OCI-LY7 (cell line): Measurements from ENCODE around the gene ITGB7. TPM values are rescaled to one million over a fixed set of nuclear protein-coding genes. Genes with fewer than 3 reads are reported as not detected.

Source experiments
- BruUV-seq: library from RNA; stranded (reverse); fragments of 400-500 nt; replicated peaks from 2 replicates; lab custom pipeline; 2021; lab: Mats Ljungman, UMichigan
- CTCF ChIA-PET: fragments of 300-600 bp; sonication (Branson Sonifier 250); formaldehyde crosslinking; loops from one replicate; lab custom pipeline; 2022; ENCODE audit warnings: antibody characterized with exemption; ENCODE audit not compliant: unreplicated experiment; lab: Charles Lee
- POLR2A ChIA-PET: fragments of 300-600 bp; sonication (Branson Sonifier 250); formaldehyde crosslinking; loops from one replicate; lab custom pipeline; 2022; ENCODE audit warnings: antibody characterized with exemption; lab: Charles Lee
- DNase-seq: peaks from one replicate; pipeline ENCODE4 v3.0.0-alpha.2; 2015; ENCODE audit warnings: low spot score
- H2AFZ ChIP-seq: fragments of 200-600 bp; sonication (generic), shearing (Covaris generic); 2 replicates; pipeline ENCODE4 v1.6.1; 2014; ENCODE audit warnings: mild to moderate bottlenecking, antibody characterized with exemption, low read length, moderate library complexity
- H3K27ac ChIP-seq: fragments of 200-600 bp; sonication (generic); 2 replicates; pipeline ENCODE4 v1.5.1; 2014; ENCODE audit warnings: mixed run types, low read depth, mild to moderate bottlenecking, moderate library complexity, low read length, inconsistent platforms; ENCODE audit not compliant: poor library complexity, severe bottlenecking
- H3K36me3 ChIP-seq: fragments of 200-600 bp; sonication (generic); 2 replicates; pipeline ENCODE4 v1.6.1; 2014; ENCODE audit warnings: mild to moderate bottlenecking, antibody characterized with exemption, low read length, moderate library complexity, mixed read lengths; ENCODE audit not compliant: insufficient read depth
- H3K4me1 ChIP-seq: fragments of 200-600 bp; sonication (generic); 2 replicates; pipeline ENCODE4 v1.5.1; 2014; ENCODE audit warnings: mild to moderate bottlenecking, low read length; ENCODE audit not compliant: insufficient read depth, poor library complexity, severe bottlenecking
- H3K4me2 ChIP-seq: fragments of 200-600 bp; sonication (generic); 2 replicates; pipeline ENCODE4 v1.6.1; 2014; ENCODE audit warnings: mild to moderate bottlenecking, low read length
- H3K4me3 ChIP-seq: fragments of 200-600 bp; sonication (generic); 2 replicates; pipeline ENCODE4 v1.5.1; 2014; ENCODE audit warnings: mild to moderate bottlenecking, low read depth, low read length; ENCODE audit not compliant: poor library complexity, severe bottlenecking
- H3K79me2 ChIP-seq: fragments of 200-600 bp; sonication (generic); 2 replicates; pipeline ENCODE4 v1.6.1; 2016; ENCODE audit warnings: low read depth, mild to moderate bottlenecking, low read length, moderate library complexity, mixed read lengths; ENCODE audit not compliant: insufficient read depth
- H3K9me2 ChIP-seq: fragments of 200-600 bp; sonication (generic); 2 replicates; pipeline ENCODE4 v1.6.1; 2016; ENCODE audit warnings: mild to moderate bottlenecking, low read length, mixed read lengths; ENCODE audit not compliant: insufficient read depth
- H3K9me3 ChIP-seq: fragments of 200-600 bp; sonication (generic); 2 replicates; pipeline ENCODE4 v1.6.1; 2014; ENCODE audit warnings: mild to moderate bottlenecking, mixed run types, low read length, mixed read lengths
- H4K20me1 ChIP-seq: fragments of 200-600 bp; sonication (generic); 2 replicates; pipeline ENCODE4 v1.6.1; 2014; ENCODE audit warnings: mild to moderate bottlenecking, antibody characterized with exemption, low read length, moderate library complexity, mixed read lengths; ENCODE audit not compliant: insufficient read depth
- CTCF ChIP-seq: fragments of 200-600 bp; sonication (generic); conservative IDR thresholded peaks from 2 replicates; pipeline ENCODE4 v1.5.1; 2014; ENCODE audit warnings: mild to moderate bottlenecking, antibody characterized with exemption, low read length, moderate library complexity, mixed read lengths
- EZH2phosphoT487 ChIP-seq: fragments of 200-600 bp; sonication (generic); IDR thresholded peaks from 2 replicates; pipeline ENCODE4 v1.6.1; 2018; ENCODE audit warnings: low read depth, borderline replicate concordance, mild to moderate bottlenecking, mixed run types, antibody characterized with exemption, low read length, moderate library complexity, mixed read lengths
- intact Hi-C: fragments of 100-400 bp; cut with micrococcal nuclease; formaldehyde crosslinking; loops from one replicate; pipeline ENCODE4 v1.10.0; 2022; ENCODE audit not compliant: unreplicated experiment
- total RNA-seq, 2 experiments: library from RNA; depleted of rRNA in 1 of 2; stranded (reverse); fragments of >200 nt in 1 of 2; shearing (Covaris generic) in 1 of 2; gene quantifications; 2 replicates each; pipeline ENCODE4 v1.2.3, GENCODE V29; 2014 to 2022

The ITGB7 gene
- total RNA-seq, 2 experiments from 2014 or later: 51.7 to 207 TPM

GRCh38 chr12:53212931-53213330 lies 5.9 kb upstream of the ITGB7 start:
- peaks cover 88% of the 10 kb centered on the region for H3K4me1 ChIP-seq
- DNase-seq: no peak
- POLR2A ChIA-PET: interaction anchor here (0.6 to 6.2 kb wide), 4 partner anchors 9 to 56 kb away, joined by 3 to 41 read pairs (median 3); partner anchors contain the start of gene ESPL1
- no peaks in the 10 kb centered on the region for H4K20me1 ChIP-seq
- CTCF ChIA-PET: interaction anchor here (0.8 to 6.0 kb wide), 5 partner anchors 12 to 108 kb away, joined by 3 to 80 read pairs (median 4); partner anchors contain the start of genes AAAS and ESPL1
- H3K27ac ChIP-seq: no peak overlapping the region
- TF ChIP-seq EZH2phosphoT487: no peak
- no peak for TF ChIP-seq CTCF
- no peaks in the 10 kb centered on the region for H3K9me2 ChIP-seq
- H3K79me2 ChIP-seq: no peaks in the 10 kb centered on the region
- H3K4me3 ChIP-seq: no peak overlapping the region
- BruUV-seq: no TSS peak
- H3K9me3 ChIP-seq: no peaks in the 10 kb centered on the region
- no peak overlapping the region for H3K4me2 ChIP-seq
- peaks cover 9% of the 10 kb centered on the region; the same call in 1 of the 2 replicates for H3K36me3 ChIP-seq
- H2AFZ ChIP-seq: no peak overlapping the region
- intact Hi-C loops: loop anchor here (1.0 to 2.0 kb wide), 5 partner anchors 38 to 108 kb away; partner anchors contain the start of genes AAAS and ESPL1

GRCh38 chr12:53211476-53212381 lies 4.7 kb upstream of the ITGB7 start:
- Histone ChIP-seq H3K4me3 (no peak overlapping the region), H2AFZ (no peak overlapping the region), H3K4me2 (no peak overlapping the region), H3K9me3 (no peaks in the 10 kb centered on the region), H3K9me2 (no peaks in the 10 kb centered on the region), H3K4me1 (peaks cover 84% of the 10 kb centered on the region), H4K20me1 (no peaks in the 10 kb centered on the region), H3K36me3 (peaks cover 9% of the 10 kb centered on the region; the same call in 1 of the 2 replicates), H3K79me2 (peaks cover 10% of the 10 kb centered on the region; the same call in 1 of the 2 replicates), H3K27ac (peak overlapping the region; percentile 19)
- TF ChIP-seq EZH2phosphoT487 (no peak), CTCF (peak; percentile 86)
- no TSS peak for BruUV-seq
- POLR2A ChIA-PET: interaction anchor here (0.6 to 6.2 kb wide), 8 partner anchors 8 to 112 kb away, joined by 3 to 41 read pairs (median 4); partner anchors contain the start of genes AAAS, CSAD, ESPL1 and PFDN5
- intact Hi-C loops: loop anchor here (2.0 kb wide), 2 partner anchors 39 to 109 kb away; partner anchors contain the start of gene AAAS
- CTCF ChIA-PET: interaction anchor here (0.6 to 6.0 kb wide), 11 partner anchors 10 to 335 kb away, joined by 3 to 80 read pairs (median 3); partner anchors contain the start of genes AAAS and ESPL1
- DNase-seq: peak; percentile 65
